Brain microvascular endothelial cell (primary cell): ENCODE measurements around the gene CTNND2.

Experiments
- DNase-seq: peaks from one replicate; pipeline ENCODE4 v3.0.0-alpha.2; 2020
- H3K27ac ChIP-seq: fragments of 250-450 bp; sonication (Bioruptor Pico); 2 replicates; pipeline ENCODE4 v1.5.1; 2020; ENCODE audit warnings: mild to moderate bottlenecking, moderate library complexity
- H3K27me3 ChIP-seq: fragments of 250-450 bp; sonication (Bioruptor Pico); replicated peaks from 2 replicates; pipeline ENCODE4 v1.5.1; 2020; ENCODE audit warnings: mild to moderate bottlenecking
- H3K36me3 ChIP-seq: fragments of 250-450 bp; sonication (Bioruptor Pico); replicated peaks from 2 replicates; pipeline ENCODE4 v1.5.1; 2020; ENCODE audit warnings: mild to moderate bottlenecking
- H3K4me3 ChIP-seq: 2 replicates; pipeline ENCODE4 v1.5.1; 2011; ENCODE audit warnings: low read depth, mild to moderate bottlenecking, control low read depth, low read length, moderate library complexity
- CTCF ChIP-seq: IDR thresholded peaks from 2 replicates; pipeline ENCODE4 v1.5.1; 2011; ENCODE audit warnings: low read depth, mild to moderate bottlenecking, moderate library complexity, low read length, control low read depth, inconsistent platforms; ENCODE audit errors: missing control alignments
- in situ Hi-C: cut with HindIII; loops from 2 replicates; pipeline ENCODE4 v1.10.0; 2017; ENCODE audit warnings: low sequenced_read_pairs, low pct_ligation_motif_present

Gene CTNND2

GRCh38 chr5:11311731-11312130, 592.5 kb downstream of the CTNND2 start:
- Histone ChIP-seq H3K27ac (no peak overlapping the region), H3K27me3 (no peaks in the 10 kb centered on the region), H3K36me3 (no peaks in the 10 kb centered on the region), H3K4me3 (no peak overlapping the region)
- DNase-seq = no peak
- in situ Hi-C loops = no loop called here
- no peak for TF ChIP-seq CTCF

GRCh38 chr5:11311272-11311671, 593.0 kb downstream of the CTNND2 start:
- no peak overlapping the region for H3K27ac ChIP-seq
- H3K27me3 ChIP-seq = no peaks in the 10 kb centered on the region
- no peak for TF ChIP-seq CTCF
- H3K4me3 ChIP-seq = no peak overlapping the region
- in situ Hi-C loops = no loop called here
- H3K36me3 ChIP-seq = no peaks in the 10 kb centered on the region
- no peak for DNase-seq

- Histone ChIP-seq H3K4me3 (no peak overlapping the region), H3K27ac (no peak overlapping the region), H3K36me3 (no peaks in the 10 kb centered on the region), H3K27me3 (no peaks in the 10 kb centered on the region)
- TF ChIP-seq CTCF = no peak
- no peak for DNase-seq
- in situ Hi-C loops = no loop called here
Observed at GRCh38 chr5:11310158-11310557, 594.1 kb downstream of the CTNND2 start.

- no peaks in the 10 kb centered on the region for H3K27me3 ChIP-seq
- DNase-seq = no peak
- no peak overlapping the region for H3K4me3 ChIP-seq
- TF ChIP-seq CTCF = no peak
- H3K36me3 ChIP-seq = no peaks in the 10 kb centered on the region
- H3K27ac ChIP-seq = no peak overlapping the region
- in situ Hi-C loops = no loop called here
Observed at GRCh38 chr5:11306365-11306764, 597.9 kb downstream of the CTNND2 start.

GRCh38 chr5:11305245-11305644, 599.0 kb downstream of the CTNND2 start:
- Histone ChIP-seq H3K27me3 (no peaks in the 10 kb centered on the region), H3K36me3 (no peaks in the 10 kb centered on the region), H3K27ac (no peak overlapping the region), H3K4me3 (no peak overlapping the region)
- DNase-seq = no peak
- TF ChIP-seq CTCF = no peak
- in situ Hi-C loops = no loop called here

GRCh38 chr5:11304641-11305040, 599.6 kb downstream of the CTNND2 start:
- in situ Hi-C loops = no loop called here
- no peak overlapping the region for H3K4me3 ChIP-seq
- TF ChIP-seq CTCF = no peak
- DNase-seq = no peak
- no peaks in the 10 kb centered on the region for H3K36me3 ChIP-seq
- no peaks in the 10 kb centered on the region for H3K27me3 ChIP-seq
- H3K27ac ChIP-seq = no peak overlapping the region
